Lower lobe of right lung (tissue), 2 donors: ENCODE data around the gene UBAP1L. TPM values are rescaled to one million over a fixed set of nuclear protein-coding genes. Genes with fewer than 3 reads are reported as not detected.

Experiments
- ATAC-seq, 2 donors: fragments of 200-7000 bp; cut with Tn5 transposase; one replicate each; pipeline ENCODE4 v1.9.1; 2020 to 2022; ENCODE audit warnings: mild to moderate bottlenecking in 2 of 2, moderate library complexity in 2 of 2
- DNase-seq: peaks from one replicate; pipeline ENCODE4 v3.0.0-alpha.2; 2020
- H3K27ac ChIP-seq: fragments of 200-600 bp; one replicate; pipeline ENCODE4 v1.8.0; 2022
- H3K27me3 ChIP-seq: fragments of 200-600 bp; one replicate; pipeline ENCODE4 v1.8.0; 2022; ENCODE audit warnings: low read depth
- H3K36me3 ChIP-seq: fragments of 200-600 bp; one replicate; pipeline ENCODE4 v1.8.0; 2022; ENCODE audit warnings: mild to moderate bottlenecking
- H3K4me1 ChIP-seq: fragments of 200-600 bp; one replicate; pipeline ENCODE4 v1.8.0; 2022
- H3K4me3 ChIP-seq: fragments of 200-600 bp; one replicate; pipeline ENCODE4 v1.8.0; 2022; ENCODE audit warnings: mild to moderate bottlenecking
- H3K9me3 ChIP-seq: fragments of 200-600 bp; one replicate; pipeline ENCODE4 v1.8.0; 2022
- CTCF ChIP-seq: fragments of 200-600 bp; IDR thresholded peaks from one replicate; pipeline ENCODE4 v1.8.0; 2022; ENCODE audit warnings: antibody characterized with exemption, mild to moderate bottlenecking
- intact Hi-C: fragments of 100-400 bp; cut with DNase I; formaldehyde crosslinking; loops from one replicate; pipeline ENCODE4 v1.11.0; 2022
- total RNA-seq: library from RNA; stranded (reverse); fragmentation: NEBNext Ultra II Directional; extraction: Animal tissue kit (Norgen Biotek cat#: 25700); gene quantifications from one replicate; pipeline ENCODE4 v1.2.1, GENCODE V29; 2021
- donor health status: DM: no; HTN: yes; CAD: no; lungs with severe emphysema.

Gene UBAP1L
- total RNA-seq, 1 donor from 2014 or later, result 4.1 TPM

- Histone ChIP-seq H3K4me1 (peaks cover 80% of the 10 kb centered on the region), H3K9me3 (no peaks in the 10 kb centered on the region), H3K4me3 (no peak overlapping the region), H3K27me3 (no peaks in the 10 kb centered on the region), H3K36me3 (no peaks in the 10 kb centered on the region), H3K27ac (peak overlapping the region; percentile 64)
- intact Hi-C loops, result no loop called here
- DNase-seq (peak; percentile 56), ATAC-seq (peak in 1 of 2 donors; percentile 11)
- TF ChIP-seq CTCF, result no peak
Measured at GRCh38 chr15:65085207-65085753, 29.7 kb downstream of the UBAP1L start.

- H3K27ac ChIP-seq, result peak overlapping the region; percentile 64
- no peak for ATAC-seq
- TF ChIP-seq CTCF, result no peak
- H3K9me3 ChIP-seq, result no peaks in the 10 kb centered on the region
- peaks cover 80% of the 10 kb centered on the region for H3K4me1 ChIP-seq
- H3K4me3 ChIP-seq, result no peak overlapping the region
- H3K27me3 ChIP-seq, result no peaks in the 10 kb centered on the region
- intact Hi-C loops, result no loop called here
- no peaks in the 10 kb centered on the region for H3K36me3 ChIP-seq
- peak; percentile 19 for DNase-seq
Measured at GRCh38 chr15:65084500-65085206, 30.3 kb downstream of the UBAP1L start.

GRCh38 chr15:65083262-65083701 lies 31.7 kb downstream of the UBAP1L start:
- H3K9me3 ChIP-seq, result no peaks in the 10 kb centered on the region
- H3K27ac ChIP-seq, result peak overlapping the region; percentile 33
- peak in 1 of 2 donors; percentile 11 for ATAC-seq
- H3K36me3 ChIP-seq, result no peaks in the 10 kb centered on the region
- TF ChIP-seq CTCF, result no peak
- H3K4me3 ChIP-seq, result no peak overlapping the region
- H3K27me3 ChIP-seq, result peaks cover 4% of the 10 kb centered on the region
- intact Hi-C loops, result no loop called here
- DNase-seq, result peak; percentile 23
- H3K4me1 ChIP-seq, result peaks cover 74% of the 10 kb centered on the region

- H3K27me3 ChIP-seq, result peaks cover 9% of the 10 kb centered on the region
- peak overlapping the region; percentile 36 for H3K27ac ChIP-seq
- peaks cover 73% of the 10 kb centered on the region for H3K4me1 ChIP-seq
Measured at GRCh38 chr15:65082303-65082953, 32.6 kb downstream of the UBAP1L start.

GRCh38 chr15:65081758-65082157 lies 33.2 kb downstream of the UBAP1L start:
- Histone ChIP-seq H3K27me3 (peaks cover 15% of the 10 kb centered on the region), H3K4me1 (peaks cover 67% of the 10 kb centered on the region), H3K4me3 (no peak overlapping the region), H3K27ac (peak overlapping the region; percentile 36), H3K9me3 (no peaks in the 10 kb centered on the region), H3K36me3 (no peaks in the 10 kb centered on the region)
- DNase-seq, result peak; percentile 12
- intact Hi-C loops, result no loop called here
- ATAC-seq, result no peak
- TF ChIP-seq CTCF, result no peak

More at GRCh38 chr15:65082303-65082953, 32.6 kb downstream of the UBAP1L start:
- intact Hi-C loops, result no loop called here
- Histone ChIP-seq H3K36me3 (no peaks in the 10 kb centered on the region), H3K4me3 (no peak overlapping the region), H3K9me3 (no peaks in the 10 kb centered on the region)
- ATAC-seq, result peak; percentile 23 to 28
- no peak for TF ChIP-seq CTCF
- peak; percentile 47 for DNase-seq
